ENCODE measurements around the gene GLIS1. TPM values are rescaled to one million over a fixed set of nuclear protein-coding genes. Genes with fewer than 3 reads are reported as not detected.

GLIS1 gene
- total and polyA plus RNA-seq, 10 of the 15 experiments (the other 5 are each of a cell fraction or from before 2014, with no cell fraction given): not detected

- TF ChIP-seq ZNF687 (IDR thresholded peaks at IDR 0.05) (no peak), IRF3 (IDR thresholded peaks at IDR 0.05) (no peak), E2F4 (IDR thresholded peaks at IDR 0.05; ENCODE audit: low read depth, low read length) (no peak), BHLHE40 (IDR thresholded peaks at IDR 0.05; ENCODE audit: borderline replicate concordance in 1 of 2, low read depth in 2 of 2, low read length in 1 of 2) (peak in 1 of 2 experiments; percentile 48; a peak in 1 of 4 replicates)
Measured at GRCh38 chr1:53582211-53583020, 156.5 kb downstream of the GLIS1 start (continued).

All from GM12878 (cell line).